ENCODE data around the gene C1S.

GRCh38 chr12:7012024-7012607 is 48.4 kb upstream of the C1S start:
- no peak for TF ChIP-seq CTCF (conservative IDR thresholded peaks at IDR 0.05)
- TF ChIP-seq EZH2 (IDR thresholded peaks at IDR 0.05; ENCODE audit: low read depth): no peak
